Transverse colon (tissue), 3 donors: ENCODE measurements around the gene MED12L.

Experiments used
- CTCF ChIP-seq, 5 experiments: fragments of 200-600 bp in 3 of 5; fragments of 450-650 bp in 2 of 5; sonication (generic) in 3 of 5; IDR thresholded peaks; 1 replicate in 2 of 5; 2 replicates in 3 of 5; pipeline ENCODE4 v1.5.1; 2016 to 2017; ENCODE audit warnings: antibody characterized with exemption in 5 of 5, inconsistent platforms in 3 of 5, mild to moderate bottlenecking in 2 of 5, moderate library complexity in 1 of 5
- POLR2A ChIP-seq: fragments of 450-650 bp; IDR thresholded peaks from one replicate; pipeline ENCODE4 v1.6.1; 2016; ENCODE audit warnings: antibody characterized with exemption, mild to moderate bottlenecking, moderate library complexity

GRCh38 chr3:151209654-151210053 is 124.2 kb downstream of the MED12L start:
- TF ChIP-seq POLR2A, result no peak
- TF ChIP-seq CTCF (IDR thresholded peaks at IDR 0.05), result no peak
